ENCODE measurements around the gene TTLL5. TPM values are rescaled to one million over a fixed set of nuclear protein-coding genes. Genes with fewer than 3 reads are reported as not detected.
"Not testable (repeated sequence)": the region's sequence is repeated elsewhere in the genome, so short reads cannot be mapped to it uniquely, and the experiment has no call there.

Gene TTLL5
- total RNA-seq, 3 donors from 2014 or later (not counting 1 experiment from before 2014, with no cell fraction given), result 27.1 to 34.3 (median 32.5) TPM

DNA sequence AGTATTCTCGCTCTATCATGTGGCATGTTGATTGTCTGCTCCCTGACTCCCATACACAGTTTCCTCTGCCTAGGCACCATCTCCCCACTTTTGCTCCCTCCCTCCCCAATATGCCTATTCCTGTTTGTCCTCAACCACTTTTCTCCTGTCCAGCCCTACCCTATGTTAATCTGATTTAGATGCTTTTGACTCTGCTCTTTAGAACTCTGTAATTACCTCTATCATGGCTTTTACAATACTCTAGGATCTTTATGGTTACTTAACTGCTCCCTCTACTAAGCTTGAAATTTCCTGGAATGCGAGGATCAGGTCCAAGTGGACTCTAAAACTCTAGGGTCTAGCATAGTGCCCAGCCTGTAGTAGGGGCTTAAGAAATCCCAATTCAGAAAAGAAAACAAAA lies 252.1 kb downstream of the TTLL5 start:
- Histone ChIP-seq H3K27ac (ENCODE audit: low read length) (no peak overlapping the region), H3K4me1 (ENCODE audit: control insufficient read depth, insufficient read depth, low read length) (no peaks in the 10 kb centered on the region), H3K9me3 (ENCODE audit: control insufficient read depth, insufficient read depth, low read length) (no peaks in the 10 kb centered on the region), H3K36me3 (ENCODE audit: control insufficient read depth, insufficient read depth, low read length) (no peaks in the 10 kb centered on the region), H3K4me3 (ENCODE audit: low read length) (no peak overlapping the region), H3K27me3 (ENCODE audit: control insufficient read depth, insufficient read depth, low read length) (no peaks in the 10 kb centered on the region)
- Mint-ChIP-seq H3K27ac (no peak overlapping the region), H3K36me3 (no peaks in the 10 kb centered on the region), H3K27me3 (ENCODE audit: low read depth in 2 of 2) (no peaks in the 10 kb centered on the region), H3K4me3 (no peak overlapping the region), H3K4me1 (no peaks in the 10 kb centered on the region), H3K9me3 (no peaks in the 10 kb centered on the region)
- no peak for DNase-seq
- intact Hi-C loops (cut with micrococcal nuclease), result no loop called here
- ATAC-seq, result no peak
- TF ChIP-seq, protein P1, sequence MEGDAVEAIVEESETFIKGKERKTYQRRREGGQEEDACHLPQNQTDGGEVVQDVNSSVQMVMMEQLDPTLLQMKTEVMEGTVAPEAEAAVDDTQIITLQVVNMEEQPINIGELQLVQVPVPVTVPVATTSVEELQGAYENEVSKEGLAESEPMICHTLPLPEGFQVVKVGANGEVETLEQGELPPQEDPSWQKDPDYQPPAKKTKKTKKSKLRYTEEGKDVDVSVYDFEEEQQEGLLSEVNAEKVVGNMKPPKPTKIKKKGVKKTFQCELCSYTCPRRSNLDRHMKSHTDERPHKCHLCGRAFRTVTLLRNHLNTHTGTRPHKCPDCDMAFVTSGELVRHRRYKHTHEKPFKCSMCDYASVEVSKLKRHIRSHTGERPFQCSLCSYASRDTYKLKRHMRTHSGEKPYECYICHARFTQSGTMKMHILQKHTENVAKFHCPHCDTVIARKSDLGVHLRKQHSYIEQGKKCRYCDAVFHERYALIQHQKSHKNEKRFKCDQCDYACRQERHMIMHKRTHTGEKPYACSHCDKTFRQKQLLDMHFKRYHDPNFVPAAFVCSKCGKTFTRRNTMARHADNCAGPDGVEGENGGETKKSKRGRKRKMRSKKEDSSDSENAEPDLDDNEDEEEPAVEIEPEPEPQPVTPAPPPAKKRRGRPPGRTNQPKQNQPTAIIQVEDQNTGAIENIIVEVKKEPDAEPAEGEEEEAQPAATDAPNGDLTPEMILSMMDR (IDR thresholded peaks at IDR 0.05), result no peak
- WGBS (ENCODE audit: insufficient coverage), result 100% methylated on average over 2 of the region's 2 CpGs

DNA sequence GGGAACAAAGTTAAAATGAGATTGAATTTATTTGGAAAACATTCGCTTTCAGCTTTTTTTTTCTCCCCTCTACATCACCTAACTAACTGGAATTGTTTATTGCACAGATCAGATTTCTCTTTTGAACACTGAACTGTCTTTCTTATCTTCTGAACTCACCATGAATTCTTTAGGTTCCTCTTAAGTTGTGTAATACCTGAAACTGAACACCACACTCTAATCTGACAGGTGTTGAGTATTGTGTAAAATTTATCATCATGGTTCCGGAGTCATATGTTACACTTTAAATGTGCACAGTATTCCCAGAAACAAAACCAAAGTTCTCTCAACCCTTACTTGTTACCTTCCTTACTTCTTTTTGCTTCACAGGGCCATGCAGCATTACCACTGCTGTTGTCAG lies 254.0 kb downstream of the TTLL5 start:
- H3K36me3 ChIP-seq (ENCODE audit: control insufficient read depth, insufficient read depth, low read length), result no peaks in the 10 kb centered on the region
- H3K9me3 Mint-ChIP-seq, result no peaks in the 10 kb centered on the region
- H3K4me3 ChIP-seq (ENCODE audit: low read length), result no peak overlapping the region
- H3K27me3 ChIP-seq (ENCODE audit: control insufficient read depth, insufficient read depth, low read length), result no peaks in the 10 kb centered on the region
- H3K27me3 Mint-ChIP-seq (ENCODE audit: low read depth in 2 of 2), result no peaks in the 10 kb centered on the region
- H3K4me1 Mint-ChIP-seq, result no peaks in the 10 kb centered on the region
- H3K9me3 ChIP-seq (ENCODE audit: control insufficient read depth, insufficient read depth, low read length), result no peaks in the 10 kb centered on the region
- H3K27ac Mint-ChIP-seq, result no peak overlapping the region
- no peak for ATAC-seq
- TF ChIP-seq, protein P1 (IDR thresholded peaks at IDR 0.05), result no peak
- H3K27ac ChIP-seq (ENCODE audit: low read length), result no peak overlapping the region
- no peak overlapping the region for H3K4me3 Mint-ChIP-seq
- 100% methylated on average over 1 of the region's 2 CpGs for WGBS (ENCODE audit: insufficient coverage)
- intact Hi-C loops (cut with micrococcal nuclease), result no loop called here
- no peaks in the 10 kb centered on the region for H3K4me1 ChIP-seq (ENCODE audit: control insufficient read depth, insufficient read depth, low read length)
- no peaks in the 10 kb centered on the region for H3K36me3 Mint-ChIP-seq
- DNase-seq, result no peak

DNA sequence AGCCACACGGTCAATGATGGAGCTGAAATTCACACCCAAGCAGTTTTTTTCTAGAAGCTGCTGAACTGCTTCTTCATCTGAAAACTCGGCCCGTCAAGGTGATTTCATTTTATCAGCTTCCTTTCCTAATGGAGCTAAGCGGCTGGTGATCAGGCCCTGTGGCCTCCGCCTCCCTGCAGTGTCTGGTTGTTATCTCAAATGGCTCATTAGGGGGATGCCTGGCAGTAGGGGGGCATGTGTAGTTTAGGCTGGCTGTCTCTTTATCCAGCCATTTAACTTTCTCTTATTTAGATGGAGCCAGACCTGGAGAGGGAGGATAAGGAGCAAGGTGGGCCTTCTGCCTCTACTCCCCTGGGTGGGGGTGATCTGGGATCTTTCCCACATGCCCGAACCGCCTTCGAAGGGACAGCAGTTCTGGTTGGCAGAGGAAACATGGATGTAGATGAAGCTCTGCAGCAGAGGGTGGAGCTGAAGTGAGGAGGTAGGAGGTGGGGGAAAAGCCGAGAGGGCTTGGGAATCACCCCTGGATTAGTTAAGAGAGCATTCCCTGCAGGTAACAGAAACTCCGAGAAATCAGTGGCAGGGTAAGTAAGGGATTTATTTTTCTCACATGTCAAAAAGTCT lies 256.4 kb downstream of the TTLL5 start:
- Histone ChIP-seq H3K27me3 (ENCODE audit: control insufficient read depth, insufficient read depth, low read length) (no peaks in the 10 kb centered on the region), H3K27ac (ENCODE audit: low read length) (no peak overlapping the region), H3K9me3 (ENCODE audit: control insufficient read depth, insufficient read depth, low read length) (no peaks in the 10 kb centered on the region), H3K4me1 (ENCODE audit: control insufficient read depth, insufficient read depth, low read length) (no peaks in the 10 kb centered on the region), H3K4me3 (ENCODE audit: low read length) (no peak overlapping the region), H3K36me3 (ENCODE audit: control insufficient read depth, insufficient read depth, low read length) (no peaks in the 10 kb centered on the region)
- intact Hi-C loops (cut with micrococcal nuclease), result no loop called here
- H3K4me1 Mint-ChIP-seq, result no peaks in the 10 kb centered on the region
- no peaks in the 10 kb centered on the region for H3K27me3 Mint-ChIP-seq (ENCODE audit: low read depth in 2 of 2)
- no peak for ATAC-seq
- H3K9me3 Mint-ChIP-seq, result no peaks in the 10 kb centered on the region
- no peaks in the 10 kb centered on the region for H3K36me3 Mint-ChIP-seq
- no peak overlapping the region for H3K27ac Mint-ChIP-seq
- no peak for DNase-seq
- 95% methylated on average over 10 of the region's 10 CpGs for WGBS (ENCODE audit: insufficient coverage)
- TF ChIP-seq, protein P1 (IDR thresholded peaks at IDR 0.05), result no peak
- no peak overlapping the region for H3K4me3 Mint-ChIP-seq

DNA sequence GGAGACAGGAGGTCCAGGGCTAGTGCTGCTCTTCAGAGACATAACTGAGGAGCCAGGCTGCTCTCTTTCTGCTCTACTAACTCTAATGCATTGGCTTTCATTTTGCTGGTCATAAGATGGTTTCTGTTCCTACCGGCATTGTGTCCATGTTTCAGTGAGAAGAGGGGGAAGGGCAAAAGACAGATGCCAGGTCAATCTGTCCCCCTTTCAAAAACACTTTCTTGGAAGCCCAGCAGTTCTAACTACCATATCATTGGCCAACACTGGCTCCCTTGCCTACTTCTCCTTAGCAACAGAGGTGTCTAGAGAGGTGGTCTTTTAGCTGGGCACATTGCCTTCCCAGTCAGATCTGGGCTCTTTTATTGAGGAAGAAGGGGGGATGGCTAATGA lies 256.9 kb downstream of the TTLL5 start:
- H3K27me3 ChIP-seq (ENCODE audit: control insufficient read depth, insufficient read depth, low read length), result no peaks in the 10 kb centered on the region
- Mint-ChIP-seq H3K36me3 (no peaks in the 10 kb centered on the region), H3K9me3 (no peaks in the 10 kb centered on the region), H3K4me3 (no peak overlapping the region), H3K27me3 (ENCODE audit: low read depth in 2 of 2) (no peaks in the 10 kb centered on the region), H3K4me1 (no peaks in the 10 kb centered on the region), H3K27ac (no peak overlapping the region)
- H3K36me3 ChIP-seq (ENCODE audit: control insufficient read depth, insufficient read depth, low read length), result no peaks in the 10 kb centered on the region
- no CpG with 5 or more reads among the region's 1 CpG for WGBS (ENCODE audit: insufficient coverage)
- no peak for ATAC-seq
- intact Hi-C loops (cut with micrococcal nuclease), result no loop called here
- TF ChIP-seq, protein P1 (IDR thresholded peaks at IDR 0.05), result no peak
- no peak for DNase-seq
- no peaks in the 10 kb centered on the region for H3K9me3 ChIP-seq (ENCODE audit: control insufficient read depth, insufficient read depth, low read length)
- no peaks in the 10 kb centered on the region for H3K4me1 ChIP-seq (ENCODE audit: control insufficient read depth, insufficient read depth, low read length)
- H3K27ac ChIP-seq (ENCODE audit: low read length), result no peak overlapping the region
- no peak overlapping the region for H3K4me3 ChIP-seq (ENCODE audit: low read length)

DNA sequence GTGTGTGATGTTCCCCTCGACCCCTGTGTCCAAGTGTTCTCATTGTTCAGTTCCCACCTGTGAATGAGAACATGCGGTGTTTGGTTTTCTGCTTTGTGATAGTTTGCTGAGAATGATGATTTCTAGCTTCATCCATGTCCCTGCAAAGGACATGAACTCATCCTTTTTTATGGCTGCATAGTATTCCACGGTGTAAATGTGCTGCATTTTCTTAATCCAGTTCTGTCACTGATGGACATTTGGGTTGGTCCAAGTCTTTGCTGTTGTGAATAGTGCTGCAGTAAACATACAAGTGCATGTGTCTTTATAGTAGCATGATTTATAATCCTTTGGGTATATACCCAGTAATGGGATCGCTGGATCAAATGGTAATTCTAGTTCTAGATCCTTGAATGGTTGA lies 259.4 kb downstream of the TTLL5 start:
- H3K4me3 ChIP-seq (ENCODE audit: low read length); H3K9me3 Mint-ChIP-seq; intact Hi-C loops (cut with micrococcal nuclease); H3K36me3 ChIP-seq (ENCODE audit: control insufficient read depth, insufficient read depth, low read length); DNase-seq; H3K4me1 Mint-ChIP-seq; H3K9me3 ChIP-seq (ENCODE audit: control insufficient read depth, insufficient read depth, low read length); ATAC-seq; H3K27ac Mint-ChIP-seq; H3K4me3 Mint-ChIP-seq; H3K27me3 Mint-ChIP-seq (ENCODE audit: low read depth in 2 of 2); H3K36me3 Mint-ChIP-seq; H3K27me3 ChIP-seq (ENCODE audit: control insufficient read depth, insufficient read depth, low read length); H3K4me1 ChIP-seq (ENCODE audit: control insufficient read depth, insufficient read depth, low read length); H3K27ac ChIP-seq (ENCODE audit: low read length): not testable (repeated sequence)
- 76% methylated on average over 3 of the region's 4 CpGs for whole genome bisulfite sequencing (ENCODE audit: insufficient coverage)

Data from natural killer cell (primary cell).